ENCODE data around the gene DPF1.
A peak's percentile ranks its signal among the peaks of the same experiment; 100 is the strongest.
"Not testable (repeated sequence)": the region's sequence is repeated elsewhere in the genome, so short reads cannot be mapped to it uniquely, and the experiment has no call there.

DPF1 gene

GRCh38 chr19:38233740-38234251, 9.8 kb upstream of the DPF1 start:
- H3K4me1 Mint-ChIP-seq: peaks cover 3% of the 10 kb centered on the region
- H3K36me3 Mint-ChIP-seq (ENCODE audit: low read depth): no peaks in the 10 kb centered on the region
- H3K27ac Mint-ChIP-seq: no peak overlapping the region
- DNase-seq (peak; percentile 89), ATAC-seq (peak; percentile 58)
- no peaks in the 10 kb centered on the region for H3K9me3 Mint-ChIP-seq
- H3K27me3 Mint-ChIP-seq: peaks cover 28% of the 10 kb centered on the region
- no peak overlapping the region for H3K4me3 Mint-ChIP-seq

- no peak overlapping the region for H3K4me3 Mint-ChIP-seq
Measured at GRCh38 chr19:38231918-38232317, 7.9 kb upstream of the DPF1 start.

GRCh38 chr19:38230506-38231133, 6.6 kb upstream of the DPF1 start:
- not testable (repeated sequence) for H3K36me3 Mint-ChIP-seq (ENCODE audit: low read depth); H3K4me3 Mint-ChIP-seq; DNase-seq; H3K27ac Mint-ChIP-seq; H3K9me3 Mint-ChIP-seq; H3K4me1 Mint-ChIP-seq; ATAC-seq
- H3K27me3 Mint-ChIP-seq: peaks cover 55% of the 10 kb centered on the region

More at GRCh38 chr19:38231918-38232317, 7.9 kb upstream of the DPF1 start:
- no peaks in the 10 kb centered on the region for H3K9me3 Mint-ChIP-seq
- DNase-seq (no peak), ATAC-seq (no peak)
- H3K27me3 Mint-ChIP-seq: peaks cover 44% of the 10 kb centered on the region
- no peak overlapping the region for H3K27ac Mint-ChIP-seq
- peaks cover 8% of the 10 kb centered on the region for H3K4me1 Mint-ChIP-seq
- H3K36me3 Mint-ChIP-seq (ENCODE audit: low read depth): no peaks in the 10 kb centered on the region

GRCh38 chr19:38229585-38230073, 5.6 kb upstream of the DPF1 start:
- Mint-ChIP-seq H3K4me1 (peaks cover 9% of the 10 kb centered on the region), H3K4me3 (peak overlapping the region; percentile 26), H3K9me3 (no peaks in the 10 kb centered on the region), H3K36me3 (ENCODE audit: low read depth) (no peaks in the 10 kb centered on the region), H3K27ac (no peak overlapping the region), H3K27me3 (peaks cover 57% of the 10 kb centered on the region)
- ATAC-seq: peak; percentile 92
- peak; percentile 69 for DNase-seq

- no peak overlapping the region for H3K27ac Mint-ChIP-seq
- DNase-seq: no peak
- peaks cover 17% of the 10 kb centered on the region for H3K4me1 Mint-ChIP-seq
- ATAC-seq: no peak
- H3K4me3 Mint-ChIP-seq: peak overlapping the region; percentile 32
- peaks cover 62% of the 10 kb centered on the region for H3K27me3 Mint-ChIP-seq
- no peaks in the 10 kb centered on the region for H3K9me3 Mint-ChIP-seq
- H3K36me3 Mint-ChIP-seq (ENCODE audit: low read depth): no peaks in the 10 kb centered on the region
Measured at GRCh38 chr19:38228491-38229439, 4.7 kb upstream of the DPF1 start.

GRCh38 chr19:38228005-38228377, 4.0 kb upstream of the DPF1 start:
- peaks cover 23% of the 10 kb centered on the region for H3K4me1 Mint-ChIP-seq
- H3K9me3 Mint-ChIP-seq: no peaks in the 10 kb centered on the region
- peak overlapping the region; percentile 11 for H3K4me3 Mint-ChIP-seq
- H3K36me3 Mint-ChIP-seq (ENCODE audit: low read depth): no peaks in the 10 kb centered on the region
- H3K27ac Mint-ChIP-seq: no peak overlapping the region
- no peak for ATAC-seq
- H3K27me3 Mint-ChIP-seq: peaks cover 68% of the 10 kb centered on the region
- no peak for DNase-seq

GRCh38 chr19:38227287-38228004, 3.4 kb upstream of the DPF1 start:
- no peak for DNase-seq
- no peaks in the 10 kb centered on the region for H3K9me3 Mint-ChIP-seq
- peaks cover 69% of the 10 kb centered on the region for H3K27me3 Mint-ChIP-seq
- no peak for ATAC-seq
- H3K4me1 Mint-ChIP-seq: peaks cover 24% of the 10 kb centered on the region
- no peaks in the 10 kb centered on the region for H3K36me3 Mint-ChIP-seq (ENCODE audit: low read depth)
- peak overlapping the region; percentile 11 for H3K4me3 Mint-ChIP-seq
- H3K27ac Mint-ChIP-seq: no peak overlapping the region

- not testable (repeated sequence) for H3K4me3 Mint-ChIP-seq; ATAC-seq; DNase-seq; H3K9me3 Mint-ChIP-seq; H3K27ac Mint-ChIP-seq; H3K36me3 Mint-ChIP-seq (ENCODE audit: low read depth)
- peaks cover 63% of the 10 kb centered on the region for H3K27me3 Mint-ChIP-seq
- peaks cover 22% of the 10 kb centered on the region for H3K4me1 Mint-ChIP-seq
Measured at GRCh38 chr19:38224863-38225218, 819 bp upstream of the DPF1 start.

- ATAC-seq: no peak
- Mint-ChIP-seq H3K36me3 (ENCODE audit: low read depth) (no peaks in the 10 kb centered on the region), H3K27ac (no peak overlapping the region), H3K27me3 (peaks cover 67% of the 10 kb centered on the region), H3K4me1 (peaks cover 21% of the 10 kb centered on the region), H3K9me3 (no peaks in the 10 kb centered on the region), H3K4me3 (peak overlapping the region; percentile 74)
- DNase-seq: no peak
Measured at GRCh38 chr19:38223617-38224013, 407 bp downstream of the DPF1 start.

- ATAC-seq (no peak), DNase-seq (no peak)
- Mint-ChIP-seq H3K9me3 (no peaks in the 10 kb centered on the region), H3K36me3 (ENCODE audit: low read depth) (no peaks in the 10 kb centered on the region), H3K4me1 (peaks cover 21% of the 10 kb centered on the region), H3K27ac (no peak overlapping the region), H3K27me3 (peaks cover 70% of the 10 kb centered on the region), H3K4me3 (peak overlapping the region; percentile 74)
Measured at GRCh38 chr19:38223119-38223523, 901 bp downstream of the DPF1 start.

GRCh38 chr19:38221919-38222830, 1.8 kb downstream of the DPF1 start:
- no peaks in the 10 kb centered on the region for H3K36me3 Mint-ChIP-seq (ENCODE audit: low read depth)
- H3K9me3 Mint-ChIP-seq: no peaks in the 10 kb centered on the region
- DNase-seq (no peak), ATAC-seq (no peak)
- H3K4me1 Mint-ChIP-seq: peaks cover 16% of the 10 kb centered on the region
- H3K27ac Mint-ChIP-seq: no peak overlapping the region
- no peak overlapping the region for H3K4me3 Mint-ChIP-seq
- H3K27me3 Mint-ChIP-seq: peaks cover 67% of the 10 kb centered on the region

- ATAC-seq (no peak), DNase-seq (no peak)
- Mint-ChIP-seq H3K27ac (no peak overlapping the region), H3K36me3 (ENCODE audit: low read depth) (no peaks in the 10 kb centered on the region), H3K4me3 (no peak overlapping the region), H3K4me1 (peaks cover 16% of the 10 kb centered on the region), H3K27me3 (peaks cover 65% of the 10 kb centered on the region), H3K9me3 (no peaks in the 10 kb centered on the region)
Measured at GRCh38 chr19:38221421-38221820, 2.6 kb downstream of the DPF1 start.

- Mint-ChIP-seq H3K9me3 (no peaks in the 10 kb centered on the region), H3K36me3 (ENCODE audit: low read depth) (peaks cover 1% of the 10 kb centered on the region), H3K4me3 (no peak overlapping the region), H3K27ac (no peak overlapping the region), H3K4me1 (peaks cover 15% of the 10 kb centered on the region), H3K27me3 (peaks cover 61% of the 10 kb centered on the region)
- DNase-seq (no peak), ATAC-seq (no peak)
Measured at GRCh38 chr19:38219221-38219620, 4.8 kb downstream of the DPF1 start.
